GM21447 (cell line): ENCODE data around the gene ANKFN1.
"Not testable (repeated sequence)": the region's sequence is repeated elsewhere in the genome, so short reads cannot be mapped to it uniquely, and the experiment has no call there.

Source experiments
- ATAC-seq: cut with Tn5 transposase; IDR thresholded peaks from one replicate; pipeline ENCODE4 v1.9.1; 2021; ENCODE audit not compliant: unreplicated experiment

The ANKFN1 gene

DNA sequence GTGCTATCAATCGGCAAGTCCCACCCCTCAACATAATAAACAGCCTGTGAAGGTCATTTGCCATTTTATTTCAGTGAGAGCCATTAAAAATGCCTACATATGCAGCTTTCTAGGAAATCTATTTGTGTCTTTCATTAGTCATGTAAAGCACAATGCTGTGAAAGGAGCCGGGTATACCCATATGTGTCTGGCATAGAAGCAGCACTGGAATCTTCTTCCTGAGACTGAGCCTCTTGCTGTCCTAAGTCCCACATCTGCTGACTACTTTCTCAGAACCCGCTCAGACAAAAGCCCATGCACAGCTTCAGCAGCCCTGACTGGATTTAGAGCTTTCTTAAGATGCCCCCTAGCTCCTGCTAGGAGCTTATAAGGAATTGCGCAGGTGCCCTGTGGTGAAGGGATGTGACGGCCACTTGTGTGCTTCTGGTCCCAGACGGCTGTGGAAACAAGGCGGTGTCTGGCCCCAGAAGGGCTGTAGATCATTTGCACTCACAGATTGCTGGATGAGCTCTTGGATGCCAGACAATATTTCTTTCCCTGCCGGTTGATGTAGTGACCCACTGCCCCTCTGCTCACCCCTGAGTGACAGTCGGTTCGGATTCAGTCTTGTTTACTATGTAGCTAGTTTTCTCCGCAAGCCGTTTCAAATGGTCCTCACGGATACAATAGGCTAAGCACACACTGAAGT is 172.2 kb downstream of the ANKFN1 start:
- no peak for ATAC-seq

DNA sequence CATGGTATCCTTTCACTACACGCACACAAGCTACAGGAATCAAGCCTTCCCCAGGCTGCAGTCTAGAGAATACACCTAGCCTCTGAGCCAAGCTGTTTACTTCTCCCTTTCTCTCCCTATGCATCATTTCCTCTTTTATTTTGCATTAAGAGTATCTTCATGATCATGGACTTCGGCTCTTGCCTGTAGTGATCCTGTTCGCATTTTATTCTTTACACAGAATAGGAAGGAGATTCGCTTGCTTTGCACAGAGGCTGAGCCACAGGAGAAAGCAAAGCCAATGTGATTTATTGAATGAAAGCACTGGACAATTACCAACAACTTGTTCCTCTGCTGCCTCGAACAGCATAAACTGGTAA is 172.7 kb downstream of the ANKFN1 start:
- no peak for ATAC-seq

DNA sequence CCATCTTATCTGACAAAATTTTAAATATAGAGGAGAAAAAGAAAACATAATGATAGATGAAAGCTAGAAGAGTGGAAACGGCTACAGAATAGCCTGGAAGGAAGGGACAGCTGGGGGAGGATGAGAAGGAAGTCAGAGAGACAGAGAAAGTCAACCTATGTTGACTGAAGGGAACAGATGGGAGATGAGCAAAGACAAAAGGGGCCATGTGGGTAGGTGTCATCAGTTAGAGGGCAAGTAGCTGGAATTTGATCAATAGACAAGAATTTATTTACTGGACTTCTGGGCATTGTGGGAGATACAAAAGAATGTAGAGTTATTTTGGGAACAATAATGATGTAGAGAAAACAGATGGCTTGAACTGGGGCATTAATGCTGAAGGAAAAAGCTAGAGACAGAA is 194.4 kb downstream of the ANKFN1 start:
- ATAC-seq, result no peak

DNA sequence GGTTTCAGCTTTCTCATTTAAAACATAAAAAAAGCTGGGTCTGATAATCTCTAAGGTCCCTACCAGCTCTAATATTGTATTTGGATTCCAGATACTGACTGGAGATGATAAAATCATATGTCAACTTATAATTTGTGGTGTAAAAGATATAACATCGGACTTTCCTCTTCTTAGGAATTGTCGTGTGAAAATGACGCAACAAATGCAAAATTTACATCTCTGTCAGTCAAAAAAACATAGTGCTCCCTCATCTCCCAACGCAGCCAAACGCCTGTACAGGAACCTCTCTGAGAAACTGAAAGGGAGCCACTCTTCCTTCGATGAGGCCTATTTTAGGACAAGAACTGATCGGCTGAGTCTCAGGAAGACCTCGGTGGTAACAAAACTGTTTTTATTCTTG is 197.3 kb downstream of the ANKFN1 start:
- no peak for ATAC-seq

DNA sequence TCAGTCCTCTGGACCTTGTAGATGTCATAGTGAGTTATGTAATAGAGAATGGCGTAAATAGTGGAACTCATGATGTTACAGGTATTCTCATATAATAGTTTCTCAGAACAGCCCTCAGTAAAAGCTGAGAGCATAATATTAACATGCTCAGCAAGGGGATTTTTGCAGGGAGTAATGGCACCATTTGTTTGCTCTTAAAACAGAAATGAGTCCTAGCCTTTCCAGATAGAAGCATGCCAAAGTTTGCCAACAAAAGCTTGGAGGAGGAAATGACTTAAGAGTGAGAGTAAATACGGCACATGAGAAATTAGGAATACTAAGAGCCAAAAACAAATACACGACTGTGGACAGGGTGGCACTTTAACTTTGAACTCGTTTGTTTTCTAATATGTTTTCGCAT is 198.4 kb downstream of the ANKFN1 start:
- no peak for ATAC-seq

DNA sequence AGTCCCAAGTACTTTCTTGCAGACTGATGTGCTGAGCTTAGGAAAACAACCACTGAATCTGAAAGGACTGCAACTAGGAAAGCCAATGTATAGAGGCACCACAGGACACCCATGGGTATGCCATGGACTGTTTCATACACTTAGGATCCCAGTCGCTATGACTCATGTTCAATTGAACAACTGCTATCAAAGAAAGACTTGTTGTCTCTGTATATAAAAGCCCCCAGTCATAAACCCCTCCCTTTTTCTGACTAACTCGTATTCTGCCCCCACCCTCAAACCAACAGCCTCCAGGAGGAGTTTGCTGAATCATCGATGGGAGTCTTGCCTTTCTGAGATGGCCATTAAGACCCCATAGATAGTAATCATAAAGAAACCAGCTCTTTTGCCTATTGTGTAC is 205.4 kb downstream of the ANKFN1 start:
- ATAC-seq, result no peak

DNA sequence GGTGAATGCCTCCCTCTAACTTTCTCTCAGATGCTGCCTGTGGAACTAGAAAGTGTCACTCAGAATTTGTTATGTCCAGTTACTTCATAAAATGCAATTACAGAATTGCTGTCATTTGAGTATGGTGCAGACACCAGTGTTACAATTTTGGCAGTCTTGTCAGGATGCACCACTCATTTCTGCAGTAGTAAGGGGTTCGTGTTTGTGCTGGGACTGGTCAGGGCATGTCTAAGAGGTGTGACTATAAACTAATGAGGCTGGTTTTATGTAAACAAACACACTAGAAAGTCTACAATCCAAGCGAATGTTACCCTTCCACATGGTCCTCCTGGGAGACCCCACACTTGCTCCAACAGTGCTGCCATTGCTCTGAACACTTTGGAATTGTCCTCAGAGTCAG is 206.2 kb downstream of the ANKFN1 start:
- ATAC-seq, result no peak

DNA sequence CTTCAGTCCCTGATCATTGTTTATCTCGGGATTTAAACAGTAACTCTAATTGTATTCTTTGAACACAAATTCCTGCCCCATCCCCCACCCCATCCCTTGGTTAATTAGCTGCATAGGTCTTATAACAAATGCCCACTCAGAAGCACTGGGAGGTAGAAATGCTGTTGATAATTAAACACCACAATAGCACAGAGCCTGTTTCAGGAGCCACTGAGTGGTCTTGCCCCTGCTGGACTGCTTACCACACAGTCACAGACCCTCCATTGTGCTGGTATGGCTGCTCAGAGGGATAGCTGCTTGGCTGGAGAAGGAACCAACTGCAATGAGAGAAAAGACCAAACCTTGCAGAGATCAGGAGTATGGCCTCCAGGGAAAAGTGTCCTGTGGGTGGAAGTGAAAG is 214.1 kb downstream of the ANKFN1 start:
- no peak for ATAC-seq

DNA sequence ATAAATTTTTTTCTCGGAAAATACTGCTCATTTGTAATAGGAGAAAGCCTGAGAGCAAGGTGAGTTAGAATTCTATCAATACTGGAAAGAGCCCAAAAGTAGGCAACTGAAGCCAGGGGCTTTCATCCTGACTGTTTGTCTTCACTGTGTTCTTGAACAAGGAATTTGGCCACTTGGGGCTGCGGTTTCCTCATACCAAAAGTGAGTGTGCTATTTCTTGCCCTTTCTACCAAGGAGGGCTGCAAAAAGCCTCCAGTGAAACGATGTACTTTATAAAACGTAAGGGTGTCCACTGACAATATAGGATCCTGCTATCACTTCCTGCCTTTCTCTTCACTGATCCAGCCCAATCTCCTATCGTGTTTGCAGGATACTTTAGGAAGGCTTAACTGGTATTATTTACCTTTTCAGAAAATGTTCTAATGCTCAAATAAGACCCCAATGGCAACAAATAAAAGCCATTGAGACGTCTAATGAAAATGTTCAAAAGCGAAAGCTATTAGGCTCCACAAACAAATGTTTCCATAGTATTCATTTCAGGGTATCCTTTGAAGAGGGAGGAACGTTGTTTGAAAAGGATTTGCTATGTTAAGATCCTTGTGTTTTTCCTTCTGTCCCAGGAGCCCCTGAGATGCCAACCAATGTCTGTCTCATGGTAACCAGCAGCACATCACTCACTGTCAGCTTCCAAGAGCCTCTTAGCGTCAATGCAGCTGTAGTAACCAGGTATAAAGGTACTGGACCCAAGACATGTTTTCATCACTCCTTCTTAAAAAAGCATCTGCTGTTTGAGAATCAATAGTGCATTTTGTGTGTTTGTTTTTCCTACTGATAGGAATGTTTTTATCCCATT is 220.9 kb downstream of the ANKFN1 start:
- ATAC-seq, result no peak

DNA sequence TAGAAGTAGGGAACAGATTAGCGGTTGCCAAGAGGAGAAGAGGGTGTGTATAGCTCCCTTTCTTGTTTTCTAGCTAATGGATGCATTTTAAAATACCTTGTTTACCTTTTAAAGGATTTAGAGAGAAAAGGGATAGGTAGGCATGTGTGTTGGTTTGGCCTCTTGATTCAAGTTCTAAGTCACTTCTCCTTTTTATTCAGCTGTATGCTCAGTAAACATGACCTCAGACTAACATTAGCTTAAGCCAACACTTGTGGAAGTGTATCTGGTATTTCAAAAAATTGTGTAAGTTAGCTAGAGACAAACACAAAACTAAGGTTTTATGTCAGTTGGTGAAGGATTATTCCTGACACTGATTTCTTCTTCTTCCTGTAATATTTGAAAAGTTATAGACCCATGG is 236.1 kb downstream of the ANKFN1 start:
- no peak for ATAC-seq

DNA sequence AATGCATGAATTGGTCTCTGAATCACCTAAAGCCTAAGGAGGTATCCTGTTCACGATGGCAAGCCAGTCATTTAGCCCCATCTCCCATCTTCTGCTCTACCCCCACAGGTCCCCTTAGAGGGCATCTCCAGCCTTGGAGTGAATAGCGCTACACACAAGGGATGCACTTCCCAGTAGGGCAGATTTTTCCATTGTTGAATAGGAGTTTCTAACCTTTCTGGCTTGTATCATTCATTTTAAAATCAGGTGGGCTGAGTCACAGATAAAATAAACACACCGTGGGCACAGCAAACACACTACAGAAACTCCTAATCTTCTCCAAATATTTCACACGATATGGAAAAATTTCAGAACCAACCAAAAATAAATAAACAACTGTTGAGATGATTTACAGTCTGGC is 239.0 kb downstream of the ANKFN1 start:
- ATAC-seq, result no peak

DNA sequence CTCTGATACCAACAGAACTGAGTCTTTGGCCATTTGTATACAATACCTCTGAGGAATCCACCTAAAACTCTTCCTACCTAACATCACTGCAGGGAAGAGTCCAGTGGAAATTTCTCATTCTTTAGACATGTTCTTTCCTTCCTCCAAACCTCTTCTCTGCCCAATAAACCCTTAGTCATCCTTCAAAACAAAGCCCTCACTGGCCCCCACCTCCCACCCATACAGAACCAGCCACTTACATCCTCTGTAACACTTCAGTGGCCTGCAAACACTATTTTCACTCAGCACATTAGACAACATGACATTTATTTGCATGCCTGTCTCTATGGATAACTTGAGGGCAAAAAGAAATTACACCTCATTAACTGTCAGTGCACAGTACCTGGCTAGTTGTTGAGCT is 239.9 kb downstream of the ANKFN1 start:
- no peak for ATAC-seq

DNA sequence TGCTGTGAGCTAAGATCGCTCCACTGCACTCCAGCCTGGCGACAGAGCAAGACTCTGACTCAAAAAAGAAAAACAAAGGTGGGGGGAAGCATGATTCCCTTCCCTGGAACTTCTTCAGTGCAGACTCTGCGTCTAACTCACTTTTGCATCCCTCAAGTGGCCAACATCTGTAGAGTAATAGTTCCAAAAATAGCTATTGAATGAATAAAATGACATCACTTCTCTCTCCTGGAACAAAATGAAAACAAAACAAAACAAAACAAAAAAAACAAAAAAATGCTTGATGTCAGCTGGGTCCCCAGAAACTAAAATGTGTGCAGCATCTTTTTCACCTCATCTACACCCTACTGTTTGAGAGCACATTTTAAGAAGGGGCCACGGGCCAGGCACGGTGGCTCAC is 242.5 kb downstream of the ANKFN1 start:
- ATAC-seq, result no peak

DNA sequence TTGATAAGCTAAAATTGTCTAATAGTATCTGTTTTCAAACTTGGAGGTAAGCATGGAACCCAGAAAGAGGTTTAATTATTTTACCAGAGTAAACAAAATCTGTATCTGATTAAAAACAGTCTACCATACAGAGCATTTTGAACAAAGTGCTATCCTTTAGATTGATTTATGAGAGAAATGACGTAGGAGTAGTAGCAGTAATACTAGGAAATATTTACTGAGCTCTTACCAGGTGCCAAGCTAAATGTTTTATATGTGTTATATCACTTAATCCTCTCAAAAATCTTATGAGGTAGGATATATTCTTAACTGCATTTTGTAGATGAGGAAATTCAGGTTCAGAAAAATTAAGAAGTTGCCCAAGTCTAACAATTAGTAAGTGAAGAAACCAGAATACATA is 253.8 kb downstream of the ANKFN1 start:
- no peak for ATAC-seq

DNA sequence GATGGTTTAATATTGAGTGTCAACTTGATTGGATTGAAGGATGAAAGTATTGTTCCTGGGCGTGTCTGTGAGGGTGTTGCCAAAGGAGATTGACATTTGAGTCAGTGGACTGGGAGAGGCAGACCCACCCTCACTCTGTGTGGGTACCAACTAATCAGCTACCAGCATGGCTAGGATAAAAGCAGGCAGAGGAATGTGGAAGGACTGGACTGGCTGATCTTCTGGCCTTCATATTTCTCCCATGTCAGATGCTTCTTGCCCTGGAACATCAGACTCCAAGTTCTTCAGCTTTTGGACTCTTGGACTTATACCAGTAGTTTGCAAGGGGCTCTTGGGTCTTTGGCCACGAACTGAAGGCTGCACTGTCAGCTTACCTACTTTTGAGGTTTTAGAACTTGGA is 259.1 kb downstream of the ANKFN1 start:
- ATAC-seq, result not testable (repeated sequence)

DNA sequence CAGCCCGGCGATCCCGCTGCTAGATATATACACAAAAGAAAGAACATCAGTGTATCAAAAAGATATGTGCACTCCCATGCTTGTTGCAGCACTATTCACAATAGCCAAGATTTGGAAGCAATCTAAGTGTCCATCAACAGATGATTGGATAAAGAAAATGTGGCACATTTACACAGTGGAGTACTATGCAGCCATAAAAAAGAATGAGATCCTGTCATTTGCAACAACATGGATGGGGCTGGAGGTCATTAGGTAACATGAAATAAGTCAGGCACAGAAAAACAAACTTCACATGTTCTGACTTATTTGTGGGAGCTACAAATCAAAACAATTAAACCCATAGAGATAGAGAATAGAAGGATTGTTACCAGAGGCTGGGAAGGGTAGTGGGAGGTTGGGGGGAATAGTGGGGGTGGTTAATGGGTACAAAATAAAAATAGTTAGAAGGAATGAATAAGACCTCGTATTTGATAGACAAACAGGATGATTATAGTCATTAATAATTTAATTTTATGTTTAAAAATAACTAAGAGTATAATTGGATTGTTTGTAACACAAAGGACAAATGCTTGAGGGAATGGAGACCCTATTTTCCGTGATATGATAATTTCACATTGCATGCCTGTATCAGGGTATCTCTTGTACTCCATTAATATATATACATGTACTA is 263.5 kb downstream of the ANKFN1 start:
- ATAC-seq, result no peak

DNA sequence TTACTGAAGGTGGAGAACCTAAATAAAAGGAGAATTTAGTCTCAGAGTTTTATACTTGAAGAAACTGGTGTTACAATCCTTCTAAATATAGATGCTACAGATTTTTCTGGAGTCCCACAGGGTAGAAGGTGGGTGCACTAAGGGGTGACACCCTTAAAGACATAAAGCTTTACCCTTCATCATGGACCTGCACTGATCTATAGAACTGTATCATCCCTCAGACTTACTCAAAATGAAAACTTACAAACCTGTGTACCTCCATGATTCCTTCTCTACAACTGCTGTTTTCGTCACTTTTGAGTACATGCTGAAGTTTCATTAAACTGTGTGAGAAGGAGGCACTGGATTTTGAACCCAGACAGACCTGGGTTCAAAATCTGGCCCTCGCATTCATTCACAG is 270.7 kb downstream of the ANKFN1 start:
- ATAC-seq, result no peak

DNA sequence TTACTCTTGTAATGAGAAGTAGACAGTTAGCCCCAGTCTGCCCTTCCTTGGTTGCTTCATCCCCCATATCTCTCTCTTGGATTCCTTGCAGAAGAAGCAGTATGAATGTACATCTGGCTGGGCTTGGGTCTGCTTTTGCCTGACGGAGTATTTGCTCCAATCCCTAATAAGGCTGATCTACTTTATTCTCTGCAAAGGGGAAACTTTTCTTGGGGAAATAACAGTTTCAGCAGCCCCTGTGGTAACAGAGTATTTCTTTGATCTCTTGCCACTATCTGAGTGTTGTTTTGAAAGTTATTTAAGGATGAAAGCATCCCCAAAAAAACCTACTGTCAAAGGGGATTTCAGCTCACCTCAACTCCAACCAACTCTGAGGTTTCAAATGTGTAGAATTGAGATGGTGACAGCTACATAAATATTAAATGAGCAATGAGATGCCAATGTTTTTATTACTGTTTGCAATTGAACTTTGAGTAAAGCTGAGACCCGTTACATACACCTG is 271.3 kb downstream of the ANKFN1 start:
- ATAC-seq, result no peak

DNA sequence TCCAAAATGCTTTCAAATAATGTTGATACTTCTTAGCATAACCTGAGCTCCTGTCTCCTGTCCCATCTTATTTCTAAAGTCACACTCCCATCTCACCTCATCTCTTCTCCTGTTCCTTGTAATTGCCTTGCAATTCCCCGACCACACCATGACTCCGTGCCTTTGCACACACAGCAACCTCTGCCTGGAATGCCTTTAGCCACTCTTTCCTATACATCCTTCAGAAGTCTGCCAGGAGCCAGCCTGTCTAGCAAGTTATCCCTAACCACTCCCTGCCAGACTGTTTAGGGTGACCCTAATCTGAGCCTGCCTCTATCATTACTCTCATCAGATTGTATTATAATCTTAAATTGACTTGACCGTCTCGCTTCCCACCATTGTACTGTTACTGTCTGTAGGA is 272.2 kb downstream of the ANKFN1 start:
- no peak for ATAC-seq

DNA sequence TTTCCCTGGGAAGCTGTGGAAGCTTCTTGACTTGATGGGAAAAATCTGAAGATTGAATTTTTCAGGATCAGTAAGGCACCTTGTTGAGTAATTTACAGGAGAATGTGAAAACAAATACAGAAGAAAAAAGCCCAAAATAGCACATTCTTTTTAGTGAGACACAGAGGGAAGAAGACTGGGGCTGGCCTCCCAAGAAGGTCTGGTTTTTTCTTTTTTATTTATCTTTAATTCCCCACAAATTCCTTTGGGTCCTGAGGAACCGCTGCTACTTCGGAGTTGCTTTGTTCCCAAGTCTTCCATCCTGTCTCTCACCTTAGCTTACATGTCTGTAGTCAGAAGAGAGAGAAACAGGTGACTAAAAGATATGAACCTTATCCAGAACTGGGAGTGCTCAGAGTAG is 273.6 kb downstream of the ANKFN1 start:
- ATAC-seq, result no peak

DNA sequence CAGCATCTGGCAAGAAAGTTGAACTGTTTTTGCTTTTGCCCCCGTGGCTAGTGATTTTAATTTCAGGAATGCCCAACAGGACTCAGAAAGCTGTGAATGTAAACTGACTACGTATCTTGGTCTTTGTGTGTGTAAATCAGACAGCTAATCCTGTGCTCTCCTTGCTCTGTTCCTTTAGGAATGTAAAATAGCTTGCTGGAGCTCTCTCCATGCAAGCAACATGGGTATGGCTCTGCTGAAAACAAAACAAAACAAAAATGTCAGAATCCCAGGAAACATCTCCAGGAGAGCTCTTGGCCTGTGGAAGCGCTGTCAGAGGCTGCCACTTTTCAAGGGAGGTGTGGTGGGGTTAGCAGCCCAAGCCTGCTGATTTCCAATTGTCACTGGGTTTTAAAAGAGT is 278.5 kb downstream of the ANKFN1 start:
- no peak for ATAC-seq

DNA sequence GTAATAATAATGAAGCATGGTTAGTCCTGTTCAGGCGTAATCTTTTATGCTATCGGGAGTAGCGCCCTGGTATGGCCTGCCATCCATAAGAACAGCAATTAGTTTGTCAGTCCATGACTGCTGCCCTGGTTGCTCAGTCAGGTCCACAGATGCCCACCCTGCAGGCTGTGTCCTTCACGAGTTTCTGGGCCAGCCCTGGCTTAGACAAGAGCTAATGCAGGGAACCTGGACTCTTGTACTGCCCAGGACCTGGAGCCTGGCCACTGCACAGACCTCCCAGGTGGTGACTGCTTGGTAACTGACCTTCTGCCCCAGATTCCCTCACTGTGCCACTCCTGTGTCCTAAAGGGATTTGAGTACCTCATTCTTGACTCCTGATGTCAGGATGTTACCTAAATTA is 279.2 kb downstream of the ANKFN1 start:
- no peak for ATAC-seq
